ENCODE results near the gene UGGT2.
A peak's percentile ranks its signal among the peaks of the same experiment; 100 is the strongest.

UGGT2 gene

DNA sequence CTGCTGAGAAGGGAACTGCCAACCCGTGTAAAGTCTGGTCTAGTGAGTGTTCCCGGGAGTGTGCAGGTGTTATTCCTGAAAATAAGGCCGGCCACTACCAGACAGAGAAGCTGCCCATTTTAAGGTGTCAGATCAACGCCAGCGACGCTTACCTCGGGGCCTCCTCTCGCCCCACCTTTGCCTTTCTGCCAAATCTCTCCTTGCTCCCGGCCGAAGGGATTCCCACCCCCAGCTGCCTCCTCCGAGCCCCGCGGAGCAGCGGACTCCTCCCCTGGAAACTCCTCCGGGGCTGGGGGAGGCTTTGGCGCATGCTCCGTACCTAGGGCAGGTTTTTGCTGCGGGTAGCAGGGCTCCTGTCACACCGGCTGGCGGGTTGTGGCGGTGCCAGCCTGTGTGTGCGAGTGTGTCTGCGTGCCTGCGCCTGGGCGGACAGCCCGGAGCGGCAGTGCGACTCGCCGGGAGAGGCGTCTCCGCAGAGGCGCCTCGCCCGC, 36.6 kb upstream of the UGGT2 start, which contains the start of gene HS6ST3:
Gene HS6ST3, plus strand, starts transcription at position 359 of the 491 bp plus-strand sequence.
- DNase-seq (ENCODE audit: low read depth) = peak; percentile 38
- peak within 1 kb of the TSS; percentile 46 for H3K4me3 ChIP-seq (ENCODE audit: low read depth, low read length)
- TF ChIP-seq, protein P1, sequence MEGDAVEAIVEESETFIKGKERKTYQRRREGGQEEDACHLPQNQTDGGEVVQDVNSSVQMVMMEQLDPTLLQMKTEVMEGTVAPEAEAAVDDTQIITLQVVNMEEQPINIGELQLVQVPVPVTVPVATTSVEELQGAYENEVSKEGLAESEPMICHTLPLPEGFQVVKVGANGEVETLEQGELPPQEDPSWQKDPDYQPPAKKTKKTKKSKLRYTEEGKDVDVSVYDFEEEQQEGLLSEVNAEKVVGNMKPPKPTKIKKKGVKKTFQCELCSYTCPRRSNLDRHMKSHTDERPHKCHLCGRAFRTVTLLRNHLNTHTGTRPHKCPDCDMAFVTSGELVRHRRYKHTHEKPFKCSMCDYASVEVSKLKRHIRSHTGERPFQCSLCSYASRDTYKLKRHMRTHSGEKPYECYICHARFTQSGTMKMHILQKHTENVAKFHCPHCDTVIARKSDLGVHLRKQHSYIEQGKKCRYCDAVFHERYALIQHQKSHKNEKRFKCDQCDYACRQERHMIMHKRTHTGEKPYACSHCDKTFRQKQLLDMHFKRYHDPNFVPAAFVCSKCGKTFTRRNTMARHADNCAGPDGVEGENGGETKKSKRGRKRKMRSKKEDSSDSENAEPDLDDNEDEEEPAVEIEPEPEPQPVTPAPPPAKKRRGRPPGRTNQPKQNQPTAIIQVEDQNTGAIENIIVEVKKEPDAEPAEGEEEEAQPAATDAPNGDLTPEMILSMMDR (IDR thresholded peaks at IDR 0.05; ENCODE audit: insufficient read depth, low read depth, low read length, missing control alignments) = no peak

DNA sequence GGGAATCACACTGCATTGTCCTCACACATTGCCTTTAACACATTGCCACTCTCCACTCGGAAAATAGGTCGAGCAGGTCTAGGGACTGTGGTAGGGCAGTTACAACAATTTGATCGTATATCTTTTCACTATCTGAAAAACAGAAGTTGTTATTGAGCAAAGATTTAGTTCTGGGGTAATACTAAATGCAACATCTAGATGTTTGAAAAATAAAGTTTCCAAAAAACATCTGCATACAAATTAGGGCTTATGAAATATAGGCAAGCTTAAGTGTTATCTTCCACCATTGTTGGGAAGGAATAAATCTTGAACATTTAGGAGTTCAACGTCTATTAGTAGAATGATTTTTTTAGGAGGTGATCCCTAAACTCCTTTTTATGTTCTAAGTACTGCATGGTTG, 35.9 kb upstream of the UGGT2 start:
- DNase-seq (ENCODE audit: low read depth) = no peak
- TF ChIP-seq, protein P1 (IDR thresholded peaks at IDR 0.05; ENCODE audit: insufficient read depth, low read depth, low read length, missing control alignments) = no peak
- no peak overlapping the region for H3K4me3 ChIP-seq (ENCODE audit: low read depth, low read length)

DNA sequence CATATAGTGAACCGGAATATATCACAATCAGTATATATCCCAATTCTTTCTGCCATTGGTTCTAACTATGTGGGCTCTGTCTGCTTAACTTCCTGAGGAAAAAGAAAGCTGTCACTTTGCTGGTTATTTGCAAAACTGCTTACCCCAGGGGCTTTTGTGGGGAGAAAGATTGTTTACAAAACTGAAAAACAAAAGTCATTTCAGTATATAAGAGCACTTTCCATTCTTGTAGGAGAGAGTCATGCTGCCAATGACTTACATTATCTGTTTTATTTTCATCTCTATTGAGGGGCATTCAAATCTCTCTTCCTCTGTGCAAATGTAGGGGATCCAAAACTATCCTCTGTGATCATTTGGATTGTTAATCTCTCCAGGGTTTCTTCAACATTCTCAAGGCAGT, 33.5 kb upstream of the UGGT2 start:
- no peak for DNase-seq (ENCODE audit: low read depth)
- TF ChIP-seq, protein P1 (IDR thresholded peaks at IDR 0.05; ENCODE audit: insufficient read depth, low read depth, low read length, missing control alignments) = no peak
- H3K4me3 ChIP-seq (ENCODE audit: low read depth, low read length) = no peak overlapping the region

DNA sequence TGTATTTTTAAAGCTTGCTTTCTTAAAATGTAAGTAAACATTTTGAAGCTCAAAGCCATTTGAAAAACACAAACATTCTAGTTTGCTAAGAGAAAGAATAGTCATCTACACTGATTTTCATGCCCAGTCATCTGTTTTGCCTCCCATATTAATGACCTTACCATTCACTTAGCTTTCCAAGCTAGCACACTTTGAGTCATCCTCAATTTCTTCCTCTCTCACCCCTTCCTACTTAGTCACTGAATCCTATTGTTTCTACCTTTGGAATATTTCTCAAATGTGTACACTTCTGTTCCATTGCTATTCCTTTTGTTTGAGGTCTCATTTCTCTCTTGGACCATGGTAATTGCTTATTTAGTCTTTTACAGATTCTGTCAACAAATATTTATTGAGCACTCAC, 29.4 kb upstream of the UGGT2 start:
- TF ChIP-seq, protein P1 (IDR thresholded peaks at IDR 0.05; ENCODE audit: insufficient read depth, low read depth, low read length, missing control alignments) = no peak
- no peak for DNase-seq (ENCODE audit: low read depth)

DNA sequence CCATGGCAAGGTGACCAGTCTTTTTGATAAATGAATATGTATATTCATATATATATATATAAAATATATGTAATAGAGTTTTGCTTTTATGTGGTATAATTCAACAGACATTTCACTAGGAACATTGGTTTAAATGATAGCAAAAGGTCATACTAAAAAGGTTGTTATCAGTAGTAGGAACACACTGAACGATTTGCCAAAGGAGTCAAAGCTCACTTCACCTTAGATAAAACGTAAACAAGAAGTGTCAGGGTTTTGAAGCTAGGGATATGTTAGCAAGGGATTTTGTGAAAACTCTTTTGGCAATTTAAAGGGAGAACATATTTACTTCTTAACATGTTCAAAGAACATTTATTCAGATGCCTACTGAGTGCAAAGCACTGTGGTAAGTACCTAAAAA, 28.7 kb upstream of the UGGT2 start:
- DNase-seq (ENCODE audit: low read depth) = no peak
- TF ChIP-seq, protein P1 (IDR thresholded peaks at IDR 0.05; ENCODE audit: insufficient read depth, low read depth, low read length, missing control alignments) = no peak
- H3K4me3 ChIP-seq (ENCODE audit: low read depth, low read length) = no peak overlapping the region

More for the DNA sequence above, 29.4 kb upstream of the UGGT2 start:
- H3K4me3 ChIP-seq (ENCODE audit: low read depth, low read length) = no peak overlapping the region

DNA sequence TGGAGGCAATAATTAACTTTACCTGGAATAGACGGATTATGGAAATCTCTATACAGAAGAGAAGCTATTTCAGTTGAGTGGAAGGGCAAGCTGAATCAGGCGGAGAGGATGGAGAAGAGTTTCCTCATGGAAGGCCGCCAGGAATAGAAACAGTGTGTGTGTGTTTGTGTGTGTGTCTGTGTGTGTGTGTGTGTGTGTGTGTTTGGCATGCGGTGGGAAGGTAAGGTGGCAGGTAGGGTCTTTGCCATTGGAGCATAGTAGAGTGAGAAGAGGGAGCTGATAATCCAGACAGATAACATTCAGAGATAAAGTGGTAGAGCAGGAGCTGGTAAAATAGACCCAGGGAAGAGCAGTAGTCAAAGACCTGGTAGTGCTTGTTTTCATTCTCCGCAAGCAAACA, 27.5 kb upstream of the UGGT2 start:
- H3K4me3 ChIP-seq (ENCODE audit: low read depth, low read length) = no peak overlapping the region
- DNase-seq (ENCODE audit: low read depth) = no peak
- TF ChIP-seq, protein P1 (IDR thresholded peaks at IDR 0.05; ENCODE audit: insufficient read depth, low read depth, low read length, missing control alignments) = no peak

DNA sequence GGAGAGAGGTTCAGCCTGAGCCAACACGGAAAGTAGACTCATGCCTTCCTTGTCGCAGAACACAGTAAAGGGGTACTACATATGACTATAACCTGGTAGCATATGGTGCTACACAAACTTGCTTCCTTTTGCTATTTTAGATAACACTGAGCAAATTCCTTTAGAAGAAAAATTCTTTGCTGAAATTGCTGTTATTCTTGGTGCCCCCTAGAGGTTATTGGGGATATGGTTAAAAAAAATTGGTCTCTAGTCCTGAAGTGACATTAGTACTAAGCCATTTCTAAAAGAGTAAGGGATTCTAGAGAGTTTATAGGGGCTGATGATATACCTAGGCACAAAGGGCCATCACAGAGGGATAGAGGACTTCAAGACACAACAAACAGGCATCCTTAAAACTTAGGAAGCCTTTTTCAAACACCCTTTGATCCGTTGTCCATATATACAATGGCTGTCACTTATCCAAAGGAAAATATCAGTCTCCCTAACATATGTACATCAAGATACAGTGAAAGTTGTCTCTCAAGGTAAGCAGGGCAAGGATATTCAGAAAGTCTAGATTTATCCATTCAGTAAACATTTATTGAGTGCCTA, 22.8 kb upstream of the UGGT2 start:
- TF ChIP-seq, protein P1 (IDR thresholded peaks at IDR 0.05; ENCODE audit: insufficient read depth, low read depth, low read length, missing control alignments) = peak; percentile 55
- peak; percentile 22 for DNase-seq (ENCODE audit: low read depth)
- H3K4me3 ChIP-seq (ENCODE audit: low read depth, low read length) = no peak overlapping the region

All from GM12865 (cell line).